HG03097 (cell line): ENCODE data around the gene ITM2B.
"Not testable (repeated sequence)": the region's sequence is repeated elsewhere in the genome, so short reads cannot be mapped to it uniquely, and the experiment has no call there.

ENCODE experiments used
- ATAC-seq: cut with Tn5 transposase; IDR thresholded peaks from one replicate; pipeline ENCODE4 v1.9.1; 2021; ENCODE audit not compliant: unreplicated experiment, low FRiP score

Gene ITM2B

DNA sequence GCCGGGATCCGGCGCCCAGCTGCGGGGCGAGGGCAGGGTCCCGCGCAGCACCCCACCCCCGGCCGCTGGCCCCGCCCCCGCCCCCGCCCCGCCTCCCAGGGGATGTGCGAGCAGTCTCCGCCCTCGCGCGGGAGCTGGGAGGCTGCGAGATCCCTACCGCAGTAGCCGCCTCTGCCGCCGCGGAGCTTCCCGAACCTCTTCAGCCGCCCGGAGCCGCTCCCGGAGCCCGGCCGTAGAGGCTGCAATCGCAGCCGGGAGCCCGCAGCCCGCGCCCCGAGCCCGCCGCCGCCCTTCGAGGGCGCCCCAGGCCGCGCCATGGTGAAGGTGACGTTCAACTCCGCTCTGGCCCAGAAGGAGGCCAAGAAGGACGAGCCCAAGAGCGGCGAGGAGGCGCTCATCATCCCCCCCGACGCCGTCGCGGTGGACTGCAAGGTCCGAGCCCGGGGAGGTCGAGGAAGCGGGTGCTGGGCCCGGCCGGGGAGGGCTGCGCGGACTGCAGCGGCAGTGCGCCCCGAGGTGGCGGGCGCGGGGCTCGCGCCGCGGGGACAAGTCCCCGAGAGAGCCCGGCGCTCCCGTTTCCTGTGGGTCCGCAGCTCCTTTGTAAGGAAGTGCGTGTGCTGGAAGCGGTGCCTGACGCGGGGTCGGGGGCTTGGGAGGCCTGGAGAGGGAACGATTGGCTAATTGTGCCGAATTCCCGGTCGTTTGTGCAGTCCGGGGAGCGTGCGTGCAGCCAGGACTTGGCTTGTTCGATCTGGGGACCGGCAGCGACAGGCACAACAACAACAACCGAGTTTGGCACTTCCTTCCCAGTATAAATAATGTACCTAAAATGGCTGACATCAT lies at the start of gene ITM2B:
TSS of gene ITM2B (plus strand) at position 161 of the 843 bp plus-strand sequence. CDS start at position 316, 155 bp downstream.
- peak; percentile 53 for ATAC-seq

GRCh38 chr13:48184260-48184659 lies 48.7 kb upstream of the ITM2B start:
- no peak for ATAC-seq

DNA sequence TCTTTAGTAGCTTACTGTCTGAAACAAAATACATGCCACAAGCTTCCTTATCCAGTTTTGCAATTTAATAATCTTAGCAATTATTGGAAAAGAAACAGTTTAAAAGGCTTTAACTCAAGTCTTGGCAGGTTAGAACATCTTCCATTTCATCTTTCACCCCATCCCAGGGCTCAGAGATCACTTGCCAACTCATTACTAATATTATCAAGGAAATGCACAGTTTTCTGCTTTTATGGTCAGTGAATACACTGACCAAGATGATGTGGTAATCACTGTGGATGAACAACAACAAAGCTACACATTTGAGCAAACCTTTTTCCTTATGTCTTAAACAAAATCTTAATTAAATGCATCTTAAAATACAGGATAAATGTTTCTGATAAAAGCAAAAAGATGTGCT lies 48.0 kb upstream of the ITM2B start:
- ATAC-seq = no peak

DNA sequence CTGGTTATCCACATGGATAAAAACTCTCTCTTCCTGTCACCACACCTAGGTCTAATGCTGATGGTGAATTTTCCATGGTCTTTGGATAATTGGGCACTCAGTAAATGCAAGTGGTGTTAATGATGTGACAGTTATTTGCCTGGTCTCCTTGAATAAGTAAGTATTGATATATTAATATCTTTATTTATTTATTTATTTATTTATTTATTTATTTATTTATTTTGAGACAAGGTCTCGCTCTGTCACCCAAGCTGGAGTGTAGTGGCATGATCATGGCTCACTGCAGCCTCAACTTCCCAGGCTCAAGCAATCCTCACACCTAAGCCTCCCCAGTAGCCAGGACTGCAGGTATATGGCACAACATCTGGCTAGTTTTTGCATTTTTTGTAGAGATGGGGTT lies 46.3 kb upstream of the ITM2B start:
- ATAC-seq = no peak

GRCh38 chr13:48188131-48188530 lies 44.9 kb upstream of the ITM2B start:
- ATAC-seq = no peak

DNA sequence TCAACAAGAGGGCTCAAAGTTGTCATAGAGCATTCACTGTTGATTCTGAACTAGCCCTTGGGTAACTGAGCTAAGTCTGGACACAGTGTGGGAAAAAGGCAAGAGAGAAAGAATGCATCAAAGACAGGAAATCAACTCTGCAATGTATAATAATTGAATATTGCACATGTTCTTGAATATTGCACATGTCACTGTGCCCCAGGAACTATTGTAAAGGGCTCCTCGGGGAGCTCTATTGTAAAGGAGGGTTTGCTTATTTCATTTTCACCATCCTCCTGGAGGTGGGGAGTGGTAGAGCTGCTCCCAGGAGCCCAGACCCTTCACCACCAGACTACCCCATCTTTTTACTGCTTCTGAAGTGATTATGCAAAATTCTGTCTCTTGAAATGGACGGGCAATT lies 44.4 kb upstream of the ITM2B start:
- no peak for ATAC-seq

DNA sequence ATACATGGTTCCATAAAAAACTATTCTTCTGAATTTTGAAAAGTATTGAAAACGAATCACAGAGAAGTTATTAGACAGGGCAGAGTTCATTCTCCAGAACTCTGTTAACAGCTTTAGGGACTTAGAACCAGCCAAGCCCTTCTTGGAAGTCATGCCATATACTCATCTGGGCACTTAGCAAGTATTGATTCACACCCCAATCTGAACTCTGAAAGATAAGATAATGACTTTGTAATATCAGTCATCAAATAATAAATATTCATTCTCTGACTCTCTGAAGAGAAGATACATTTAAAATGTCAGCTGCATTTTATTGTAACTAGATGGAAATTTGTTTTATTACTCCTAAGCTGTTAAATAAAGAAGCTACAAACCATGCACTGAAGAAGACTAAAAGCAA lies 43.8 kb upstream of the ITM2B start:
- ATAC-seq = no peak

GRCh38 chr13:48192411-48192935 lies 40.5 kb upstream of the ITM2B start:
- no peak for ATAC-seq

GRCh38 chr13:48194379-48194754 lies 38.6 kb upstream of the ITM2B start:
- ATAC-seq = no peak

DNA sequence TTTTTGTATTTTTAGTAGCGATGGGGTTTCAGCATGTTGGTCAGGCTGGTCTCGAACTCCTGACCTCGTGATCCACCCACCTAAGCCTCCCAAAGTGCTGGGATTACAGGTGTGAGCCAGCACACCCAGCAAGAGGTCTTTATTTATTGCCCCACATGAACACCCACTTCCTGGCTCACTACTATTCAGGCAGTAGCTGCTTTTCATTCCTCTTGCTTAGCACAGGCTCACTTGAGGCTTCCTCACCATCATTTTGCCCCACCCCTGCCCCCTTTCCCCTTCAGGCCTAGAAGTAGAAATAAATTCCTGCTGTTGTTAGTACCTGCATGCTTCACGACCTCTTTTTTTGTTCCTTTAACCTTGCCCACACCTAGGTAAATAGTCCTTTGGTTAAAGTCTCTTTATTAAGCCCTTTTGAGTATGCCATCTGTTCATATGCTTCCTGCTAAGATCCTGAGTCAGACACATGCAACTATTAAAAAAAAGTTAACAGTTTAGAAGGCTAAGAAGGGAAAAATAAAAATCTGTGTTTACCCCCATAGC lies 33.5 kb upstream of the ITM2B start:
- no peak for ATAC-seq

GRCh38 chr13:48201044-48201443 lies 32.0 kb upstream of the ITM2B start:
- no peak for ATAC-seq

- not testable (repeated sequence) for ATAC-seq
These were observed 25.8 kb upstream of the ITM2B start for GRCh38 chr13:48207207-48207606.

- ATAC-seq = no peak
These were observed 22.8 kb upstream of the ITM2B start for GRCh38 chr13:48210178-48210577.

GRCh38 chr13:48214519-48215121 lies 18.4 kb upstream of the ITM2B start:
- ATAC-seq = no peak

DNA sequence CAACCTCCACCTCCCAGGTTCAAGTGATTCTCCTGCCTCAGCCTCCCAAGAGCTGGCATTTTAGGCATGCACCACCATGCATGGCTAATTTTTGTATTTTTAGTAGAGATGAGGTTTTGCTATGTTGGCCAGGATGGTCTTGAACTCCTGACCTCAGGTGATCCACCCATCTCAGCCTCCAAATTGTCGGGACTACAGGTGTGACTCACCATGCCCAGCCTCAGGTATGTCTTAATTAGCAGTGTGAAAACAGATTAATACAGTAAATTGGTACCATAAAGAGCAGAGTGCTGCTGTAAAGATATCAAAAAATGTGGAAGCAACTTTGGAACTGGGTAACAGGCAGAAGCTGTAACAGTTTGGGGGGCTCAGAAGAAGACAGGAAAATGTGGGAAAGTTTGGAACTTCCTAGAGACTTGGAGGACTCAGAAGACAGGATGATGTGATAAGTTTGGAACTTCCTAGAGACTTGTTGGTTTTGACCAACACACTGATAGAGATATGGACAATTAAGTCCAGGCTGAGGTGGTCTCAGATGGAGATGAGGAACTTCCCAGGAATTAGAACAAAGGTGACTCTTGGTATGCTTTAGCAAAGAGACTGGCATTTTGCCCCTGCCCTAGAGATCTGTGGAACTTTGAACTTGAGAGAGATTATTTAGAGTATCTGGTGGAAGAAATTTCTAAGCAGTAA lies 17.3 kb upstream of the ITM2B start:
- ATAC-seq = not testable (repeated sequence)

- no peak for ATAC-seq
These were observed 16.7 kb upstream of the ITM2B start for GRCh38 chr13:48216204-48216711.

- ATAC-seq = no peak
These were observed 12.4 kb upstream of the ITM2B start for GRCh38 chr13:48220592-48220980.

GRCh38 chr13:48220981-48221685 lies 11.9 kb upstream of the ITM2B start:
- no peak for ATAC-seq

GRCh38 chr13:48221686-48222187 lies 11.3 kb upstream of the ITM2B start:
- ATAC-seq = no peak
